Neural cell (in vitro differentiated cells): ENCODE measurements around the gene IQSEC1. TPM values are rescaled to one million over a fixed set of nuclear protein-coding genes. Genes with fewer than 3 reads are reported as not detected.

Experiments
- H2AFZ ChIP-seq: fragments of 200-600, 300-800 bp; sonication (generic), shearing (Covaris generic); 2 replicates; pipeline ENCODE4 v1.6.0; 2014; ENCODE audit warnings: low read depth, mild to moderate bottlenecking, antibody characterized with exemption, low read length, moderate library complexity
- H3F3A ChIP-seq: fragments of 200-600 bp; shearing (Covaris generic); 2 replicates; pipeline ENCODE4 v1.6.1; 2016; ENCODE audit warnings: mild to moderate bottlenecking, moderate library complexity, mixed read lengths, antibody characterized with exemption, low read length; ENCODE audit not compliant: insufficient read depth, poor library complexity, severe bottlenecking
- H3K27ac ChIP-seq: fragments of 200-600, 300-800 bp; sonication (generic), shearing (Covaris generic); 2 replicates; pipeline ENCODE4 v1.5.1; 2014; ENCODE audit warnings: mild to moderate bottlenecking, low read length, moderate library complexity
- H3K27me3 ChIP-seq: fragments of 300-800, 200-600 bp; sonication (generic), shearing (Covaris generic); 2 replicates; pipeline ENCODE4 v1.6.0; 2014; ENCODE audit warnings: mild to moderate bottlenecking, low read depth, low read length, moderate library complexity; ENCODE audit not compliant: insufficient read depth
- H3K36me3 ChIP-seq: fragments of 300-800, 200-600 bp; sonication (generic), shearing (Covaris generic); 2 replicates; pipeline ENCODE4 v1.5.1; 2014; ENCODE audit warnings: mild to moderate bottlenecking, antibody characterized with exemption, low read length, moderate library complexity; ENCODE audit not compliant: insufficient read depth
- H3K4me2 ChIP-seq: fragments of 300-800, 200-600 bp; sonication (generic), shearing (Covaris generic); 2 replicates; pipeline ENCODE4 v1.6.0; 2014; ENCODE audit warnings: mild to moderate bottlenecking, low read length
- H3K4me3 ChIP-seq: fragments of 300-800, 200-600 bp; sonication (generic), shearing (Covaris generic); 2 replicates; pipeline ENCODE4 v1.5.1; 2014; ENCODE audit warnings: mild to moderate bottlenecking, low read length, moderate library complexity
- H3K79me2 ChIP-seq: fragments of 200-600 bp; shearing (Covaris generic); replicated peaks from 2 replicates; pipeline ENCODE4 v1.6.0; 2014; ENCODE audit warnings: mild to moderate bottlenecking, low read length, moderate library complexity; ENCODE audit not compliant: insufficient read depth
- H3K9ac ChIP-seq: fragments of 300-800, 200-600 bp; sonication (generic), shearing (Covaris generic); 2 replicates; pipeline ENCODE4 v1.6.1; 2016; ENCODE audit warnings: mild to moderate bottlenecking, low read length, mixed read lengths
- H3K9me2 ChIP-seq: fragments of 200-600 bp; shearing (Covaris generic); 2 replicates; pipeline ENCODE4 v1.6.1; 2016; ENCODE audit warnings: mild to moderate bottlenecking, low read length, mixed read lengths; ENCODE audit not compliant: insufficient read depth
- H3K9me3 ChIP-seq: fragments of 200-600, 300-800 bp; sonication (generic), shearing (Covaris generic); 2 replicates; pipeline ENCODE4 v1.6.1; 2016; ENCODE audit warnings: mild to moderate bottlenecking, mixed run types, low read length, moderate library complexity, mixed read lengths
- H4K20me1 ChIP-seq: fragments of 200-600 bp; shearing (Covaris generic); 2 replicates; pipeline ENCODE4 v1.6.1; 2016; ENCODE audit warnings: mild to moderate bottlenecking, mixed run types; ENCODE audit not compliant: insufficient read depth
- CTCF ChIP-seq: fragments of 450-650 bp; IDR thresholded peaks from 2 replicates; pipeline ENCODE4 v1.5.1; 2014; ENCODE audit warnings: antibody characterized with exemption, mild to moderate bottlenecking, moderate library complexity; ENCODE audit not compliant: poor library complexity, severe bottlenecking
- EP300 ChIP-seq: fragments of 450-650 bp; conservative IDR thresholded peaks from 2 replicates; pipeline ENCODE4 v1.6.1; 2014; ENCODE audit warnings: antibody characterized with exemption, mild to moderate bottlenecking, moderate library complexity; ENCODE audit not compliant: poor library complexity, severe bottlenecking
- EZH2 ChIP-seq: fragments of 200-600, 300-800 bp; shearing (Covaris generic), sonication (generic); IDR thresholded peaks from 2 replicates; pipeline ENCODE4 v1.6.1; 2014; ENCODE audit warnings: antibody characterized with exemption, low read length, borderline replicate concordance, mild to moderate bottlenecking; ENCODE audit not compliant: insufficient read depth, poor library complexity, severe bottlenecking
- MXI1 ChIP-seq: fragments of 450-650 bp; conservative IDR thresholded peaks from 2 replicates; pipeline ENCODE4 v1.6.1; 2014; ENCODE audit warnings: antibody characterized with exemption, mild to moderate bottlenecking; ENCODE audit not compliant: poor library complexity, severe bottlenecking
- POLR2AphosphoS5 ChIP-seq: IDR thresholded peaks from 2 replicates; pipeline ENCODE4 v1.6.1; 2012
- RAD21 ChIP-seq: fragments of 450-650 bp; conservative IDR thresholded peaks from 2 replicates; pipeline ENCODE4 v1.6.1; 2014; ENCODE audit warnings: antibody characterized with exemption, mild to moderate bottlenecking, moderate library complexity
- REST ChIP-seq: IDR thresholded peaks from 2 replicates; pipeline ENCODE4 v1.6.1; 2012; ENCODE audit warnings: borderline replicate concordance
- SMC3 ChIP-seq: fragments of 450-650 bp; conservative IDR thresholded peaks from 2 replicates; pipeline ENCODE4 v1.6.1; 2014; ENCODE audit warnings: antibody characterized with exemption, mild to moderate bottlenecking, moderate library complexity; ENCODE audit not compliant: poor library complexity
- polyA plus RNA-seq: library from polyadenylated mRNA; depleted of rRNA; stranded (reverse); fragments of >200 nt; gene quantifications from 2 replicates; pipeline ENCODE4 v1.2.3, GENCODE V29; 2014

IQSEC1 gene
- polyA plus RNA-seq, 1 donor from 2014 or later: 6.0 TPM

GRCh38 chr3:12997387-12997786 lies 75.8 kb downstream of the IQSEC1 start:
- Histone ChIP-seq H3K27ac (no peak overlapping the region), H3K9me3 (no peaks in the 10 kb centered on the region), H3F3A (no peaks in the 10 kb centered on the region), H3K9ac (no peak overlapping the region), H4K20me1 (no peaks in the 10 kb centered on the region), H3K79me2 (no peaks in the 10 kb centered on the region), H2AFZ (no peak overlapping the region), H3K27me3 (peaks cover 6% of the 10 kb centered on the region), H3K9me2 (no peaks in the 10 kb centered on the region), H3K4me2 (no peak overlapping the region), H3K4me3 (no peak overlapping the region), H3K36me3 (no peaks in the 10 kb centered on the region)
- TF ChIP-seq MXI1 (no peak), EZH2 (no peak), CTCF (no peak), SMC3 (no peak)

GRCh38 chr3:12996181-12996506 lies 77.1 kb downstream of the IQSEC1 start:
- H3K9ac ChIP-seq: no peak overlapping the region
- H2AFZ ChIP-seq: no peak overlapping the region
- no peaks in the 10 kb centered on the region for H3K36me3 ChIP-seq
- TF ChIP-seq SMC3 (no peak), EP300 (no peak), CTCF (no peak), MXI1 (no peak), RAD21 (no peak), REST (no peak), POLR2AphosphoS5 (no peak)
- H3K9me3 ChIP-seq: no peaks in the 10 kb centered on the region
- no peak overlapping the region for H3K27ac ChIP-seq
- peaks cover 6% of the 10 kb centered on the region for H3K27me3 ChIP-seq
- no peaks in the 10 kb centered on the region for H3K79me2 ChIP-seq
- no peaks in the 10 kb centered on the region for H3F3A ChIP-seq
- H3K4me3 ChIP-seq: no peak overlapping the region
- H3K4me2 ChIP-seq: no peak overlapping the region
- no peaks in the 10 kb centered on the region for H4K20me1 ChIP-seq
- no peaks in the 10 kb centered on the region for H3K9me2 ChIP-seq
